ENCODE results near the gene CNIH2. TPM values are rescaled to one million over a fixed set of nuclear protein-coding genes. Genes with fewer than 3 reads are reported as not detected.

Gene CNIH2
- total and polyA plus RNA-seq, 2 of the 13 experiments (the other 11 are each of a cell fraction or from before 2014, with no cell fraction given): 0.60 to 0.69 TPM

DNA sequence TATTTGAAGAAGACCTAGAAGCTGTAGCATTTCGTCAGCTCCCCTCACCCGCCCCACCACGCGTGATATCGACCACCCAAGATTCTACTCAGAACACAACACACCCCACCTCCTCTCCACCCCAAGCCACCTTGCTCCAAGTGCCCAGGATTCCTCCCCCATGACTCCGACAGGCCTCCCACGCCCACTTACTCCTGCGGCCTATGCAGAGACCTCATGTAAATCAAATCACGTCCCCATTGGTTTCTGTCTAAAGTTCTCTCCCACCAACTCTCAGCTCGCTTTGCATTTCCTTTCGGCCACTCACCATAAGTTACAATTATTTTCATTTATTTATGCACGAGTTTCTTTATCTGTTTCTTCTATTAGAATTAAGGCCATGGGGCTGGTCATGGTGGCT lies 24.7 kb downstream of the CNIH2 start (continued):
- no peak for TF ChIP-seq CCDC6 (CRISPR knock-in tag; IDR thresholded peaks at IDR 0.05)
- TF ChIP-seq ATF4 (CRISPR knock-in tag; IDR thresholded peaks at IDR 0.05): no peak
- TF ChIP-seq ZFP36L2 (CRISPR knock-in tag; IDR thresholded peaks at IDR 0.05): no peak
- no peak for TF ChIP-seq ZNF350 (CRISPR knock-in tag; IDR thresholded peaks at IDR 0.05; ENCODE audit: borderline replicate concordance, low read depth)
- TF ChIP-seq, protein P1, sequence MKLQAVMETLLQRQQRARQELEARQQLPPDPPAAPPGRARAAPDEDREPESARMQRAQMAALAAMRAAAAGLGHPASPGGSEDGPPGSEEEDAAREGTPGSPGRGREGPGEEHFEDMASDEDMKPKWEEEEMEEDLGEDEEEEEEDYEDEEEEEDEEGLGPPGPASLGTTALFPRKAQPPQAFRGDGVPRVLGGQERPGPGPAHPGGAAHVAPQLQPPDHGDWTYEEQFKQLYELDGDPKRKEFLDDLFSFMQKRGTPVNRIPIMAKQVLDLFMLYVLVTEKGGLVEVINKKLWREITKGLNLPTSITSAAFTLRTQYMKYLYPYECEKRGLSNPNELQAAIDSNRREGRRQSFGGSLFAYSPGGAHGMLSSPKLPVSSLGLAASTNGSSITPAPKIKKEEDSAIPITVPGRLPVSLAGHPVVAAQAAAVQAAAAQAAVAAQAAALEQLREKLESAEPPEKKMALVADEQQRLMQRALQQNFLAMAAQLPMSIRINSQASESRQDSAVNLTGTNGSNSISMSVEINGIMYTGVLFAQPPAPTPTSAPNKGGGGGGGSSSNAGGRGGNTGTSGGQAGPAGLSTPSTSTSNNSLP (IDR thresholded peaks at IDR 0.05; ENCODE audit: low read depth, low read length): no peak
- TF ChIP-seq ZNF232 (CRISPR knock-in tag; IDR thresholded peaks at IDR 0.05; ENCODE audit: borderline replicate concordance): no peak
- TF ChIP-seq NFYB (CRISPR knock-in tag; IDR thresholded peaks at IDR 0.05): no peak
- TF ChIP-seq ZNF605 (CRISPR knock-in tag; IDR thresholded peaks at IDR 0.05): no peak
- no peak for TF ChIP-seq GTF2F1 (IDR thresholded peaks at IDR 0.05; ENCODE audit: low read length)
- no peak for TF ChIP-seq UBTF (CRISPR knock-in tag; IDR thresholded peaks at IDR 0.05)

Data from HepG2 (cell line).